ENCODE measurements around the gene AMTN.

AMTN gene, protein sequence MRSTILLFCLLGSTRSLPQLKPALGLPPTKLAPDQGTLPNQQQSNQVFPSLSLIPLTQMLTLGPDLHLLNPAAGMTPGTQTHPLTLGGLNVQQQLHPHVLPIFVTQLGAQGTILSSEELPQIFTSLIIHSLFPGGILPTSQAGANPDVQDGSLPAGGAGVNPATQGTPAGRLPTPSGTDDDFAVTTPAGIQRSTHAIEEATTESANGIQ

DNA sequence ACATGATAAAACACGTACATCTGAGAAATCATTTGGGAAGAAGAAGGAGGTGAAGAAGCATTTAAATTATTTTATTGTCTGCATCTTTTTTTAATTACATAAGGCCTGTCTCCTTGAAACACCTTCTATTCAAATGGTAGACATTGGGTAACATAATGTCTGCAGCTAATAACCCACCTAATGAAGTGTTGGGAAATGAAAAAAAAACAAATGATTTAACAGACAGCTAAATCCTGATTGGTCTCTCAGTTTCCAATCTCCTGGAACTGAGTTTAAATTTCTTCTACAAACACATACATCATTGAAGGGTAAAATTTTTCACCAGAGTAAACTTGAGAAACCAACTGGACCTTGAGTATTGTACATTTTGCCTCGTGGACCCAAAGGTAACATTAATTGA, at the start of gene AMTN:
Gene AMTN (plus strand): TSS at position 301 of the 400 bp plus-strand sequence. CDS start 209 bp downstream, outside the sequence.
- H3K27ac ChIP-seq (ENCODE audit: low read depth, low read length, poor library complexity, severe bottlenecking) = no peak within 1 kb of the TSS
- H3K4me1 ChIP-seq (ENCODE audit: insufficient read depth, low read length, severe bottlenecking) = no peaks in the 10 kb centered on the region
- no peaks in the 10 kb centered on the region for H3K79me2 ChIP-seq (ENCODE audit: insufficient read depth, low read length)
- H3K4me2 ChIP-seq (ENCODE audit: low read length) = no peak within 1 kb of the TSS
- H2AFZ ChIP-seq (ENCODE audit: low read length) = no peak within 1 kb of the TSS
- no peak within 1 kb of the TSS for H3K4me3 ChIP-seq (ENCODE audit: low read depth, low read length, poor library complexity, severe bottlenecking)
- no peak for TF ChIP-seq EZH2 (IDR thresholded peaks at IDR 0.05; ENCODE audit: borderline replicate concordance, low read length)
- TF ChIP-seq, protein P1, sequence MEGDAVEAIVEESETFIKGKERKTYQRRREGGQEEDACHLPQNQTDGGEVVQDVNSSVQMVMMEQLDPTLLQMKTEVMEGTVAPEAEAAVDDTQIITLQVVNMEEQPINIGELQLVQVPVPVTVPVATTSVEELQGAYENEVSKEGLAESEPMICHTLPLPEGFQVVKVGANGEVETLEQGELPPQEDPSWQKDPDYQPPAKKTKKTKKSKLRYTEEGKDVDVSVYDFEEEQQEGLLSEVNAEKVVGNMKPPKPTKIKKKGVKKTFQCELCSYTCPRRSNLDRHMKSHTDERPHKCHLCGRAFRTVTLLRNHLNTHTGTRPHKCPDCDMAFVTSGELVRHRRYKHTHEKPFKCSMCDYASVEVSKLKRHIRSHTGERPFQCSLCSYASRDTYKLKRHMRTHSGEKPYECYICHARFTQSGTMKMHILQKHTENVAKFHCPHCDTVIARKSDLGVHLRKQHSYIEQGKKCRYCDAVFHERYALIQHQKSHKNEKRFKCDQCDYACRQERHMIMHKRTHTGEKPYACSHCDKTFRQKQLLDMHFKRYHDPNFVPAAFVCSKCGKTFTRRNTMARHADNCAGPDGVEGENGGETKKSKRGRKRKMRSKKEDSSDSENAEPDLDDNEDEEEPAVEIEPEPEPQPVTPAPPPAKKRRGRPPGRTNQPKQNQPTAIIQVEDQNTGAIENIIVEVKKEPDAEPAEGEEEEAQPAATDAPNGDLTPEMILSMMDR (IDR thresholded peaks at IDR 0.05; ENCODE audit: low read length) = no peak
- no peaks in the 10 kb centered on the region for H3K9me3 ChIP-seq (ENCODE audit: low read length)
- no peaks in the 10 kb centered on the region for H3K9me2 ChIP-seq (ENCODE audit: low read depth, low read length)
- no peaks in the 10 kb centered on the region for H3F3A ChIP-seq (ENCODE audit: insufficient read depth, low read length)
- H3K9ac ChIP-seq (ENCODE audit: low read length) = no peak within 1 kb of the TSS
- H4K20me1 ChIP-seq (ENCODE audit: insufficient read depth, low read length) = no peaks in the 10 kb centered on the region
- no peaks in the 10 kb centered on the region for H3K36me3 ChIP-seq (ENCODE audit: insufficient read depth, low read length)
- no peaks in the 10 kb centered on the region for H3K27me3 ChIP-seq (ENCODE audit: insufficient read depth, low read length)

DNA sequence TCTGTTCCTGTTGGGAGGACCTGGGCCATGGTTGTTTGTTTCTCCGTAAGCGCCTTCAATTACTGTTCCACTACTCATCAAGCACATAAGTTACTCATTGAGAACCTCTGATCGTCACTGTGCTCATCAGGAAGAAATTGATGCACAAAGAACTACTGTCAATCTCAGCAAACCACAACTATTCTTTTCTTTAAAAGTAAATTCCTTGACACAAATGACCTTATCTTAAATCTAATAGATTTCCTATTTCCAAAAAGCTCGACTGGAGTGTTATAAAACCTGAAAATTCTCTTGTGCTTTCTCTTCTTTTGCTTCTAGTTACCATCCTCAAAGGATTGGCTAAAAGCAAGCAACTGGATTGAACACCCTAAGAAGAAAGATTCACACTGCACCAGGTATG, 46.5 kb upstream of the AMTN start, which contains the start of gene MUC7:
Gene MUC7 (plus strand): TSS at position 301 of the 400 bp plus-strand sequence. CDS start 1,825 bp downstream, outside the sequence.
- H3K4me1 ChIP-seq (ENCODE audit: insufficient read depth, low read length, severe bottlenecking) = no peaks in the 10 kb centered on the region
- H3K79me2 ChIP-seq (ENCODE audit: insufficient read depth, low read length) = no peaks in the 10 kb centered on the region
- H3K27ac ChIP-seq (ENCODE audit: low read depth, low read length, poor library complexity, severe bottlenecking) = no peak within 1 kb of the TSS
- no peaks in the 10 kb centered on the region for H3K27me3 ChIP-seq (ENCODE audit: insufficient read depth, low read length)
- H2AFZ ChIP-seq (ENCODE audit: low read length) = no peak within 1 kb of the TSS
- no peaks in the 10 kb centered on the region for H4K20me1 ChIP-seq (ENCODE audit: insufficient read depth, low read length)
- H3F3A ChIP-seq (ENCODE audit: insufficient read depth, low read length) = no peaks in the 10 kb centered on the region
- no peaks in the 10 kb centered on the region for H3K9me3 ChIP-seq (ENCODE audit: low read length)
- no peaks in the 10 kb centered on the region for H3K9me2 ChIP-seq (ENCODE audit: low read depth, low read length)
- H3K9ac ChIP-seq (ENCODE audit: low read length) = no peak within 1 kb of the TSS
- H3K36me3 ChIP-seq (ENCODE audit: insufficient read depth, low read length) = no peaks in the 10 kb centered on the region
- TF ChIP-seq EZH2 (IDR thresholded peaks at IDR 0.05; ENCODE audit: borderline replicate concordance, low read length) = no peak
- TF ChIP-seq, protein P1 (IDR thresholded peaks at IDR 0.05; ENCODE audit: low read length) = no peak
- no peak within 1 kb of the TSS for H3K4me2 ChIP-seq (ENCODE audit: low read length)
- H3K4me3 ChIP-seq (ENCODE audit: low read depth, low read length, poor library complexity, severe bottlenecking) = no peak within 1 kb of the TSS

DNA sequence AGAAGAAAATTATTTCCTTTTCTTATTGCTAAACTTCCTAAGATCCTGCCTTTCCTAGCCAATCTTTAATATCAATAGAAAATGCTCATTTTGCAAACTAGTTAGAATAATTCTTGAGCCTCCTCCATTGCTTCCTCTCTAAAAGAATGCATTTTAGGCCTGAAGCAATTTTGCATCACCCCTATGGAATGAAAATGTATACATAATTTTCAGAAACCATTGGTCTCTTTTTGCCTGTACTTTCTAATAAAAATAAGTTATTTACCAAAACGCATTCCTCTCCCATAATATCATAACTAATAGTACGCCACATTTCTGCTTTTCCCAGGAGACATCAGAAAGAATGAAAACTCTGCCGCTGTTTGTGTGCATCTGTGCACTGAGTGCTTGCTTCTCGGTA, 44.7 kb upstream of the AMTN start:
- Histone ChIP-seq H3K27me3 (ENCODE audit: insufficient read depth, low read length) (no peaks in the 10 kb centered on the region), H3K9me3 (ENCODE audit: low read length) (no peaks in the 10 kb centered on the region), H4K20me1 (ENCODE audit: insufficient read depth, low read length) (no peaks in the 10 kb centered on the region), H3K9ac (ENCODE audit: low read length) (no peak overlapping the region), H3K36me3 (ENCODE audit: insufficient read depth, low read length) (no peaks in the 10 kb centered on the region), H3K79me2 (ENCODE audit: insufficient read depth, low read length) (no peaks in the 10 kb centered on the region), H3K27ac (ENCODE audit: low read depth, low read length, poor library complexity, severe bottlenecking) (no peak overlapping the region), H3K4me2 (ENCODE audit: low read length) (no peak overlapping the region), H3F3A (ENCODE audit: insufficient read depth, low read length) (no peaks in the 10 kb centered on the region), H3K9me2 (ENCODE audit: low read depth, low read length) (no peaks in the 10 kb centered on the region), H3K4me3 (ENCODE audit: low read depth, low read length, poor library complexity, severe bottlenecking) (no peak overlapping the region), H2AFZ (ENCODE audit: low read length) (no peak overlapping the region), H3K4me1 (ENCODE audit: insufficient read depth, low read length, severe bottlenecking) (no peaks in the 10 kb centered on the region)
- no peak for TF ChIP-seq EZH2 (IDR thresholded peaks at IDR 0.05; ENCODE audit: borderline replicate concordance, low read length)
- TF ChIP-seq, protein P1 (IDR thresholded peaks at IDR 0.05; ENCODE audit: low read length) = no peak
